ENCODE results near the gene SPNS2. TPM values are rescaled to one million over a fixed set of nuclear protein-coding genes. Genes with fewer than 3 reads are reported as not detected.

Gene SPNS2
- total RNA-seq, 1 experiment from 2014 or later: 0.33 TPM

GRCh38 chr17:4547118-4547906 is 48.6 kb downstream of the SPNS2 start:
- Mint-ChIP-seq H3K36me3 (ENCODE audit: insufficient read depth in 1 of 3, low read depth in 3 of 3) (peaks cover 40 to 82% (median 74%) of the 10 kb centered on the region in 3 experiments), H3K4me1 (peaks cover 0 to 2% of the 10 kb centered on the region in 2 experiments; a peak in 2 of 4 replicates), H3K27ac (peak overlapping the region in 1 of 3 experiments; percentile 81; a peak in 1 of 7 replicates), H3K4me3 (no peak overlapping the region), H3K27me3 (ENCODE audit: low read depth) (no peaks in the 10 kb centered on the region), H3K9me3 (no peaks in the 10 kb centered on the region)
- Histone ChIP-seq H2BK120ac (ENCODE audit: low read depth, low read length, poor library complexity, severe bottlenecking) (no peak overlapping the region), H3K14ac (ENCODE audit: insufficient read depth, low read length) (no peak overlapping the region), H3T11ph (ENCODE audit: low read length) (no peak overlapping the region), H2AFZ (ENCODE audit: low read length) (no peak overlapping the region), H3K4me2 (ENCODE audit: insufficient read depth, insufficient read length, low read length) (no peak overlapping the region), H3K23me2 (ENCODE audit: insufficient read length, low read depth, low read length, poor library complexity, severe bottlenecking) (no peaks in the 10 kb centered on the region), H3K9me3 (ENCODE audit: control insufficient read depth, low read depth, low read length) (no peaks in the 10 kb centered on the region), H4K5ac (ENCODE audit: insufficient read length, low read depth, low read length) (no peak overlapping the region), H3K56ac (ENCODE audit: insufficient read length, low read depth, low read length) (no peak overlapping the region), H3K79me1 (ENCODE audit: insufficient read depth, low read depth, low read length, poor library complexity, severe bottlenecking) (no peaks in the 10 kb centered on the region), H2BK20ac (ENCODE audit: low read depth, low read length, poor library complexity, severe bottlenecking) (no peak overlapping the region), H2BK15ac (ENCODE audit: low read depth, low read length) (no peak overlapping the region), H3K18ac (ENCODE audit: insufficient read length, low read depth, low read length) (no peak overlapping the region), H3K27ac (ENCODE audit: insufficient read length, low read depth, low read length) (no peak overlapping the region), H4K20me1 (ENCODE audit: control insufficient read depth, insufficient read depth, insufficient read length) (peaks cover 3% of the 10 kb centered on the region), H3K23ac (ENCODE audit: insufficient read length, low read depth, low read length) (no peak overlapping the region), H4K91ac (ENCODE audit: insufficient read length, low read depth, low read length) (no peak overlapping the region), H3K4me1 (ENCODE audit: insufficient read depth, low read length) (no peaks in the 10 kb centered on the region), H3K9ac (ENCODE audit: extremely low read depth, insufficient read length, low read length) (no peak overlapping the region), H3K4ac (ENCODE audit: low read depth, low read length) (no peak overlapping the region), H2BK12ac (ENCODE audit: insufficient read length, low read depth, low read length) (no peak overlapping the region), H2AK5ac (ENCODE audit: insufficient read length, low read length) (no peak overlapping the region), H4K8ac (replicated peaks; ENCODE audit: insufficient read length, low read depth, low read length) (no peak overlapping the region), H3K27me3 (ENCODE audit: insufficient read depth, low read length) (no peaks in the 10 kb centered on the region), H2BK5ac (ENCODE audit: insufficient read length, low read length) (no peak overlapping the region), H3K79me2 (ENCODE audit: insufficient read depth, low read length) (no peaks in the 10 kb centered on the region)
- no peak for DNase-seq
- no peak for TF ChIP-seq CTCF (conservative IDR thresholded peaks at IDR 0.05)
- no CpG with 5 or more reads among the region's 17 CpGs for WGBS (ENCODE audit: extremely low coverage, insufficient read length, low lambda C conversion rate)
